Dermis microvascular lymphatic vessel endothelial cell (primary cell): ENCODE results near the gene ATAD3B. TPM values are rescaled to one million over a fixed set of nuclear protein-coding genes. Genes with fewer than 3 reads are reported as not detected.
"Not testable (repeated sequence)": the region's sequence is repeated elsewhere in the genome, so short reads cannot be mapped to it uniquely, and the experiment has no call there.

Experiments
- DNase-seq, 2 donors: peaks; one replicate each; pipeline versions ENCODE4 v3.0.0 to v3.0.0-alpha.2; 2010; ENCODE audit warnings: low read depth in 2 of 2
- total RNA-seq: library from RNA; depleted of rRNA; stranded (reverse); fragments of >200 nt; gene quantifications from 2 replicates; pipeline ENCODE4 v1.2.1, GENCODE V29; 2014

Gene ATAD3B
- total RNA-seq, 1 donor from 2014 or later: 16.6 TPM

- peak in 1 of 2 donors; percentile 72 for DNase-seq
Observed at GRCh38 chr1:1433804-1434130, 37.8 kb upstream of the ATAD3B start.

- DNase-seq: no peak
Observed at GRCh38 chr1:1434131-1434823, 37.3 kb upstream of the ATAD3B start.

- DNase-seq: no peak
Observed at GRCh38 chr1:1434824-1435105, 36.8 kb upstream of the ATAD3B start.

GRCh38 chr1:1435106-1435903, 36.3 kb upstream of the ATAD3B start, which contains the start of gene VWA1:
VWA1 (plus strand) TSS chr1:1435690; CDS start chr1:1435749, 59 bp downstream.
- DNase-seq: peak; percentile 27 to 77

GRCh38 chr1:1435911-1436629, 35.5 kb upstream of the ATAD3B start:
- no peak for DNase-seq

GRCh38 chr1:1436630-1437032, 34.9 kb upstream of the ATAD3B start:
- no peak for DNase-seq

- no peak for DNase-seq
Observed at GRCh38 chr1:1437033-1437903, 34.3 kb upstream of the ATAD3B start.

- no peak for DNase-seq
Observed at GRCh38 chr1:1437904-1438376, 33.6 kb upstream of the ATAD3B start.

GRCh38 chr1:1438531-1439381, 32.8 kb upstream of the ATAD3B start:
- no peak for DNase-seq

- DNase-seq: no peak
Observed at GRCh38 chr1:1439546-1440261, 31.9 kb upstream of the ATAD3B start.

- DNase-seq: no peak
Observed at GRCh38 chr1:1440262-1441001, 31.1 kb upstream of the ATAD3B start.

GRCh38 chr1:1441002-1441888, 30.3 kb upstream of the ATAD3B start:
- DNase-seq: peak; percentile 16 to 47

- no peak for DNase-seq
Observed at GRCh38 chr1:1442069-1442770, 29.3 kb upstream of the ATAD3B start.

GRCh38 chr1:1446631-1447030, 24.9 kb upstream of the ATAD3B start:
- DNase-seq: not testable (repeated sequence)

GRCh38 chr1:1449099-1449739, 22.3 kb upstream of the ATAD3B start, which contains the start of gene ATAD3C:
ATAD3C (plus strand) TSS chr1:1449689; CDS start chr1:1450684, 995 bp downstream.
- no peak for DNase-seq

GRCh38 chr1:1450616-1451015, 20.9 kb upstream of the ATAD3B start:
- DNase-seq: not testable (repeated sequence)
